ENCODE data around the gene CXCL13.
"Not testable (repeated sequence)": the region's sequence is repeated elsewhere in the genome, so short reads cannot be mapped to it uniquely, and the experiment has no call there.

Gene CXCL13

GRCh38 chr4:77601614-77602187 lies 3.9 kb upstream of the CXCL13 start:
- DNase-seq (ENCODE audit: low read depth, low spot score), result no peak

DNA sequence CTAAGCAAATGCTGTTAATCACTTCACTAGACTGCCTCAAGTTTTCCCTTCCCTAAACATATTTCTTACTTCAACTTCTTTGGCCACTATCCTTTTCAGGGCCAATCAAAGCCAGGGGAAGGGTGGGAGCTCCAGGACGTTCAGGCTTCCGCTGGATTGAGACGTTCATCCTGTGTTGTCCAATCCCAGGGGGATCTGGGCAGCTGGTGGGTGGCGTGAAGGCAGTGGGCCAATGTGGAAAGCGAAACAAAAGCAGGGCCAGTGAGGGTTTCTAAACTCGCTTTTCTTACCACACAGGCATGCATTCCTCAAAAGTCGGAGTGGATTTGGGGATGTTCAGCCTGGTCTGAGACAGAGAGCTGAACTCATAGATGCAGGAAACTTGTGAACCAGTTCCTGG lies 7.6 kb downstream of the CXCL13 start:
- no peak for DNase-seq (ENCODE audit: low read depth, low spot score)

DNA sequence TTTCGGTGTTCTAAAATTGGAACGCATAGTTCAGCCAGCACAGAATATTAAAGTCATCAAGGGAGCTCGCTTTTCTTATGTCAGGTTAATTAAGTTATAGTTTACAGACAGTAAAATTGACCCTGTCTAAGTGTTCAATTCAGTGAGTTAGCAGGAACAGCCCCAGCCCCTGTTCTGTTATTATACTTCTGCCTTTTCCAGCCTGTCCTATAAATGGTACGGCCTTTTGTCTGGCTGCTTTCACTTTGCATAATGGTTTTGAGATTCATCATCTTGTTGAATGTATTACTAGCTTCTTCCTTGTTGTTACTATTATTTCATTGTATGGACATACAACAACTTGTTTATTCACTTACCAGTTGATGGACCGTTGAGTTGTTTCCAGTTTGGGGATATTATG lies 9.5 kb downstream of the CXCL13 start:
- no peak for DNase-seq (ENCODE audit: low read depth, low spot score)

DNA sequence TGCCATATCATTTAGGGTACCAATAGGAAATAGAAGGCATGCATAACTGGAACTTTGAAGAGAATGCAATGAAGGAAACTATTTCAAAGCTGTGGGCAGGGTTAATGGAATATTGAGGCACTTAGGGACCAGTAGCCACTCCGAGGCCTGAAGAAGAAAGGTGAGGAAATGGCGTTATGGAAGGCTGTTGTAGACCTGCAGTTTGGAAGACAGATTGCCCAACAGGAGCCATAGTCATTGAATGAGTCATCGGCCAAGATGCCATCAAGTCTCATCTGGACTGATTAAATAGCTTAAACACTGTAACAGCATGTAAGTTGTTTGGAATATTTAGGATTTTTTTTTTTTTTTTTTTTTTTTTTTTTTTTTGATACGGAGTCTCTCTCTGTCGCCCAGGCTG lies 11.6 kb downstream of the CXCL13 start:
- no peak for DNase-seq (ENCODE audit: low read depth, low spot score)

DNA sequence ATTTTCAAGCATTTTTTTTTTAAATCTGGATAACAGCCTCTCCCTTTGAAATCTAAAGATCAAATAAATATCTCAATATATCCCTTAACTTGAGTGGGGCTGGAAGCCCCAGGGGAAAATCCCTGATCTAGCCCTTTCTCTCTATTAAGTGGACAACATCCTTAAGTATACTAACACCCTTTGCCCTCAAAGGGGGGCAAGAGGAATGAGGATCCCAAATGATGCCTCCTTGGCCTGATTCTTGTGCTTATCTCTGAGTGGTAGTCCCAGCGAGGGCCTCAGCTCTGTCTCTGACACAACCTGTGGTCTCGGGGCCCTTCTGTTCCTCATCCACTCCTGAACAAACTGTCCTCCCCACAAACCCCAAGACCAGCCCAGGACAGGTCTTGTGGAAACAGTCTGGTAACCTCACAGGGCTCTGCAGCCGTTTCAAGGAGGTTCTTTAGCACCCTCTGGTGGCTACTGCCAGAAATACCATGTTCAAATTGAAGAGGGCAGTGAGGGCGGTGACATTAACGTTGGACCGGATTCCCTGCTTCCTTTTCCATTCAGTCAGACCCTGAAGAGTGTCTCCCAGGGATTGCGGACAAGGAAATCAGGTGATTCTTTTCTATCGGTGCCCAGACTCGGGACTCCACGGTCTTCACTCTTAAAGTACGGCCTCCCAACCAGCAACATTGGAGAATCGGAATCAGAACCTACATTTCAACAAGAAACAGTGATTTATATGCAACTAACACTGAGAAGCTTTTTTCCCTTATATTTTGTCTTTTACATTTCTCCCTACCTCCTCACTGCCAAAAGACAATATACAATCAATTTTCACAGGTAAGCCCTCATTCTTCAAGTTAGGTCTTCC lies 13.0 kb downstream of the CXCL13 start:
- DNase-seq (ENCODE audit: low read depth, low spot score), result peak; percentile 76

- DNase-seq (ENCODE audit: low read depth, low spot score), result no peak
Observed at GRCh38 chr4:77619408-77619807, 13.8 kb downstream of the CXCL13 start.

GRCh38 chr4:77621254-77621653 lies 15.6 kb downstream of the CXCL13 start:
- no peak for DNase-seq (ENCODE audit: low read depth, low spot score)

DNA sequence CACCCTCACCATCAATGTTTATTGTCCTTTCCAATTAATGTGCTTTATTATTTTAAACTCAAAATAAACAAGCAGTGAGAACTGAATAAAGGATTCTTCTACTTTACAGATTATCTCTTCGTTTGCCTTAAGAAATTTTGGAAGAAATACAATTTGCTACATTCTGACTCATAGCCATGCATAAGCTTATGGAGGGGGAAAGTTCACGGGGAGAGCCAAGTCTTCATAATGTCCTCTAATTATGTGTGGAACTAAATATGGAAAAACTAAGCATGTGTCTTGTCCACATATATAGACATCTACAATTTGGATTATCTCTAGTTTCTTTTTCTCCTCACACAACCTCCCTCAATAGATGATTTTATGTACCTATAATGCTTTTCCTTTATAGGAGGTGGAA lies 17.5 kb downstream of the CXCL13 start:
- no peak for DNase-seq (ENCODE audit: low read depth, low spot score)

DNA sequence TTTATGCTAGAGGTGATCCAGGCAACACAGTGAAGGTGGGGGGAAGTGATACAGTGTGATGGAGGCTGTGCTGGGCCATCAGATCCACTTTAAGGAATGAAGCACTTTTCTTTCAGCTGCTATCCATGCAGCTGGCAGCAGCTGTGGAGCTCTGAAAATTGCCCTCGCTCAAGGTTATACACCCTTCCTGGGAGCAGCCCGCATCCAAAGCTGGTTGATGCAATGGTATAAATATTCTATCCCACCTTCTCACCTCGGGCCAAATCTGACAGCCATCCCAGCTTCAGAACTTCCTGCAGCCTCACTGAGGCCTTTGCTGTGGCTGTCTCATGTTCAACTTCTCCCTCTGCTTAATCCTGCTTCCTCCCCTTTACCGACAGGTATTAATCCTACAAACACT lies 18.6 kb downstream of the CXCL13 start:
- no peak for DNase-seq (ENCODE audit: low read depth, low spot score)

GRCh38 chr4:77625485-77625884 lies 19.9 kb downstream of the CXCL13 start:
- no peak for DNase-seq (ENCODE audit: low read depth, low spot score)

DNA sequence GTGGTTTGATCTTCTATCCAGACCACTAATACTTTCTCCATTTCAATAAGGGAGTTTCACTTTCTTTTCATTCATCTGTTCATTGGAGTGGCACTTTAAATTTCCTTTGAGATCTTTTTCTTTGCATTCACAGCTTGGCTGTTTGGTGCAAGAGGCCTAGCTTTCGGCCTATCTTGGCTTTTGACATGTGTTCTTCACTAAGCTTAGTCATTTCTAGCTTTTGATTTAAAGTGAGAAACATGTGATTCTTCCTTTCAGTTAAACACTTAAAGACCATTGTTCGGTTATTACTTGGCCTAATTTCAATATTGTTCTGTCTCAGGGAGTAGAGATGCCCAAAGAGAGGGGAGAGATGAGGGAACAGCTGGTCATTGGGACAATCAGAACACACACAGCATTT lies 24.3 kb downstream of the CXCL13 start:
- no peak for DNase-seq (ENCODE audit: low read depth, low spot score)

DNA sequence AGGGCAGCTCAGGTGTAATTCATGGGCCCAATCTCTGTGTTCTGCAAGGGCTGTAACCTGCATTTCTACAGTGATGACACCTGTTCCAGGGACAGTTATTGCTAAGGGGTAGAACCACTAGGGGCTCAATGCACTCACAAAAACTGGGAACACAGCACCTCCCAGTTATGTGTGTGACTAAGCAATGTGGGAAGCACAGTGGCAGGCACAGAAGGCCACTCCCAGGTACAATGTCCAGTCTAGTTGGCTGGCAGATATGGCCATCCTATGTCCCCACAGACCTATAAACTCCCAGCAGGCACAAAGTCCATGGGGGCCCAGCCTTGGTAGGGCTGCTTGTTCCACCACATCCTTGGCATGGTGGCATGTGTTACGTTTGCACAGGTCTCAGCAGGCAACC lies 25.7 kb downstream of the CXCL13 start:
- DNase-seq (ENCODE audit: low read depth, low spot score), result no peak

- no peak for DNase-seq (ENCODE audit: low read depth, low spot score)
Observed at GRCh38 chr4:77634132-77634785, 28.6 kb downstream of the CXCL13 start.

DNA sequence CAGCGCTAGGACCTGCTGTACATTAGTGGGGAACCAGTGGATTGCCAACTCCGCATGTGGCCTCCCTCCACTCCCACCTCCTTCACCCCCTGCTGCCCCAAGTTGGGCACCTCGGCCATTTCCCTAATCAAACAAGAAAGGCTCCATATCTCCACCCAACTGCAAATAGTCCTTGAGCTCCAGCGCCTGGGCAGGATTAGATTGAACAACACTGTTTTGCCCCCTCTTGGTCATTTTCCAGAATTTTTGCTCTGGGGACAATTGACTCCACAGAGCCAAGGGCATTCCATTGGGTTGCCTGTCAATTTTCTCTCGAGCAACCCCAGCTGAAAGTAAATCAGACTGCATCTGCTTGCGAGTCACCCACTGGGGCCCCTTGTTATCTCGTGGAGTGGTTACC lies 29.6 kb downstream of the CXCL13 start:
- no peak for DNase-seq (ENCODE audit: low read depth, low spot score)

DNA sequence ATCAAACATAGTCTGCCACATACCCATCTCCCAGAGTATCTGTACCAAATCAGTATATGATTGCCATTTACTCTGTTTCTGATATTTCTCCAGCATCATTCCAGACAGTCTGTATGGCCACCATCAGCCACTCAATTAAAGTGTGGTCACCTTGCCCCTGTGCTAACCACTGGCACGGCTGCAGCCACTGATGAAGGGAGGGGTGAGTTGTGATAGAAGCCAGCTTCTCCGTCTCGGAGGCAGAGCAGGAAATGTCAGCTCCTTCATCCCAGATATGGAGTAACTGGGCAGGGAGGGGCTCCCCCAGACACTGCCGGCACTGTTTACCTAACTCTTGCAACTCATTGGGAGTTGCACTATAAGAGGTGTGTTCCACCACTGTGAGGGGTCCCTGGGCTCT lies 30.3 kb downstream of the CXCL13 start:
- no peak for DNase-seq (ENCODE audit: low read depth, low spot score)

GRCh38 chr4:77636902-77637301 lies 31.3 kb downstream of the CXCL13 start:
- no peak for DNase-seq (ENCODE audit: low read depth, low spot score)

GRCh38 chr4:77644069-77644468 lies 38.4 kb downstream of the CXCL13 start:
- not testable (repeated sequence) for DNase-seq (ENCODE audit: low read depth, low spot score)

- DNase-seq (ENCODE audit: low read depth, low spot score), result no peak
Observed at GRCh38 chr4:77650787-77651186, 45.2 kb downstream of the CXCL13 start.

GRCh38 chr4:77651820-77652219 lies 46.2 kb downstream of the CXCL13 start:
- DNase-seq (ENCODE audit: low read depth, low spot score), result no peak

DNA sequence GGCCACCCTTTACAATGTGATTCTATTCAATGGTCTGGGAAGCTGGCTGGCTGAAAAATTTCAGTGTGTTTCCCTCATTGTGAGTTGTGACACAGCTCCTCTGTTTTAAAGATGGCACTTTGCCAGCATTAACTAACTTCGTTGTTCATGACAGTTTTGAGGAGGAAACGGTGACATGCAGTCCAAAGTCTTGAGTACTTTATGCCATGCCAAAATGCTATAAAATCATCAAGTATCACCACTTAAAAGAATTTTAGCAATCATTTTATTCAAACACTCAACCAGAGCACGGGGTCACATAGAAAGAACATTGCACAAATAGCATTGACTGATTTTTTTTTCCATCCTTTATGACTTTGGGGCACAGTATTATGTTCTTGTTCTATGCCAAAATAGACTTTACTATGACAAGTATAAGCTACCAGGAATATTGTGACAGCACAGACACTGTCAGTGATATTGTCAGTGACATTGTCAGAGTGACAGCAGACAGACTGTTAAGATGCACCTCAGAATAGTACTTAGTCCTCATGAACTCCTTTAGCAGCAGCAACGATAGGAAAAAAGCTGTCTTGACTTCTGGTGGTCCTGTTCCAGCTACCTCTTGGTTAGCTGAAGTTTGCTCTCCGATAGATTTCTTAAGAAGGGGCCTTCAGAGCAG lies 46.7 kb downstream of the CXCL13 start:
- no peak for DNase-seq (ENCODE audit: low read depth, low spot score)

GRCh38 chr4:77653162-77653758 lies 47.6 kb downstream of the CXCL13 start:
- no peak for DNase-seq (ENCODE audit: low read depth, low spot score)

DNA sequence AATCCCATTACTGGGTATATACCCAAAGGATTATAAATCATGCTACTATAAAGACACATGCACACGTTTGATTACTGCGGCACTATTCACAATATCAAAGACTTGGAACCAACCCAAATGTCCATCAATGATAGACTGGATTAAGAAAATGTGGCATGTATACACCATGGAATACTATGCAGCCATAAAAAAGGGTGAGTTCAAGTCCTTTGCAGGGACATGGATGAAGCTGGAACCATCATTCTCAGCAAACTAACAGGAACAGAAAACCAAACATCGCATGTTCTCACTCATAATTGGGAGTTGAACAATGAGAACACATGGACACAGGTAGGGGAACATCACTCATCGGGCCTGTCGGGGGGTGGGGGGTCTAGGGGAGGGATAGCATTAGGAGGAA lies 54.7 kb downstream of the CXCL13 start:
- not testable (repeated sequence) for DNase-seq (ENCODE audit: low read depth, low spot score)

Data from iPS DF 19.7 (cell line).